Aorta (tissue), 5 donors: ENCODE data around the gene AGAP4. TPM values are rescaled to one million over a fixed set of nuclear protein-coding genes. Genes with fewer than 3 reads are reported as not detected.
"Not testable (repeated sequence)": the region's sequence is repeated elsewhere in the genome, so short reads cannot be mapped to it uniquely, and the experiment has no call there.

ENCODE experiments used
- ATAC-seq: fragments of 200-7000 bp; cut with Tn5 transposase; one replicate; pipeline ENCODE4 v1.9.1; 2022; ENCODE audit warnings: moderate library complexity; ENCODE audit not compliant: low FRiP score
- DNase-seq, 2 donors: peaks; one replicate each; pipeline ENCODE4 v3.0.0-alpha.2; 2020
- H3K27ac ChIP-seq, 2 donors: one replicate each; pipeline ENCODE4 v1.5.1; 2013; ENCODE audit warnings: low read length in 2 of 2, mild to moderate bottlenecking in 2 of 2, moderate library complexity in 2 of 2, control low read depth in 1 of 2, inconsistent platforms in 1 of 2, low read depth in 1 of 2
- H3K27me3 ChIP-seq, 2 donors: one replicate each; pipeline ENCODE4 v1.6.1; 2013; ENCODE audit warnings: control low read depth in 1 of 2, low read length in 1 of 2, mild to moderate bottlenecking in 1 of 2, moderate library complexity in 1 of 2; ENCODE audit not compliant: insufficient read depth in 2 of 2, control insufficient read depth in 1 of 2
- H3K36me3 ChIP-seq, 2 donors: one replicate each; pipeline ENCODE4 v1.6.1; 2013; ENCODE audit warnings: control low read depth in 1 of 2, low read length in 1 of 2, mild to moderate bottlenecking in 1 of 2; ENCODE audit not compliant: insufficient read depth in 2 of 2, control insufficient read depth in 1 of 2
- H3K4me1 ChIP-seq, 2 donors: one replicate each; pipeline ENCODE4 v1.6.1; 2013; ENCODE audit warnings: low read length in 2 of 2, control low read depth in 1 of 2, mild to moderate bottlenecking in 1 of 2, moderate library complexity in 1 of 2; ENCODE audit not compliant: insufficient read depth in 2 of 2, control insufficient read depth in 1 of 2
- H3K4me3 ChIP-seq, 2 donors: one replicate each; pipeline ENCODE4 v1.5.1; 2013; ENCODE audit warnings: low read length in 2 of 2, control low read depth in 1 of 2, mild to moderate bottlenecking in 1 of 2
- H3K9me3 ChIP-seq: one replicate; pipeline ENCODE4 v1.6.1; 2013; ENCODE audit warnings: mild to moderate bottlenecking, low read length; ENCODE audit not compliant: control insufficient read depth
- WGBS, 2 donors: extraction: QIAGEN DNeasy Blood & Tissue Kit; methylation state at CpG; one replicate each; pipeline ENCODE4 v1.1.7; 2013; 5-methylcytosine and 5-hydroxymethylcytosine counted together
- intact Hi-C, 2 donors: fragments of 100-400 bp; cut with DNase I; formaldehyde crosslinking; loops; one replicate each; pipeline versions ENCODE4 v1.14.2 to v1.15.0; 2022
- polyA plus RNA-seq, 2 donors: library from polyadenylated mRNA; stranded (reverse); fragments of 200-250 nt; gene quantifications; one replicate each; pipeline ENCODE4 v1.2.3, GENCODE V29; 2013
- total RNA-seq, 2 donors: library from RNA; stranded (reverse); fragmentation: NEBNext Ultra II Directional; extraction: Animal tissue kit (Norgen Biotek cat#: 25700); gene quantifications; one replicate each; pipeline ENCODE4 v1.2.1, GENCODE V29; 2021
- donor health status: healthy with polysubstance abuse.
- donor health status: Bipolar disorder and iron deficiency.
- donor health status: DM: no; HTN: no; CAD: no.
- donor health status: DM: no; HTN: no; CAD: no.
- donor health status: DM: yes; HTN: yes; CAD: no.

The AGAP4 gene
- total and polyA plus RNA-seq, 4 donors = 9.6 to 37.2 (median 25.9) TPM

GRCh38 chr10:45804996-45805395, 42.3 kb downstream of the AGAP4 start:
- ATAC-seq, H3K4me3 ChIP-seq, DNase-seq, H3K27ac ChIP-seq, H3K36me3 ChIP-seq, H3K9me3 ChIP-seq, H3K27me3 ChIP-seq, intact Hi-C loops, H3K4me1 ChIP-seq: not testable (repeated sequence)
- 56% methylated on average over 2 of the region's 2 CpGs for WGBS, 2 donors

DNA sequence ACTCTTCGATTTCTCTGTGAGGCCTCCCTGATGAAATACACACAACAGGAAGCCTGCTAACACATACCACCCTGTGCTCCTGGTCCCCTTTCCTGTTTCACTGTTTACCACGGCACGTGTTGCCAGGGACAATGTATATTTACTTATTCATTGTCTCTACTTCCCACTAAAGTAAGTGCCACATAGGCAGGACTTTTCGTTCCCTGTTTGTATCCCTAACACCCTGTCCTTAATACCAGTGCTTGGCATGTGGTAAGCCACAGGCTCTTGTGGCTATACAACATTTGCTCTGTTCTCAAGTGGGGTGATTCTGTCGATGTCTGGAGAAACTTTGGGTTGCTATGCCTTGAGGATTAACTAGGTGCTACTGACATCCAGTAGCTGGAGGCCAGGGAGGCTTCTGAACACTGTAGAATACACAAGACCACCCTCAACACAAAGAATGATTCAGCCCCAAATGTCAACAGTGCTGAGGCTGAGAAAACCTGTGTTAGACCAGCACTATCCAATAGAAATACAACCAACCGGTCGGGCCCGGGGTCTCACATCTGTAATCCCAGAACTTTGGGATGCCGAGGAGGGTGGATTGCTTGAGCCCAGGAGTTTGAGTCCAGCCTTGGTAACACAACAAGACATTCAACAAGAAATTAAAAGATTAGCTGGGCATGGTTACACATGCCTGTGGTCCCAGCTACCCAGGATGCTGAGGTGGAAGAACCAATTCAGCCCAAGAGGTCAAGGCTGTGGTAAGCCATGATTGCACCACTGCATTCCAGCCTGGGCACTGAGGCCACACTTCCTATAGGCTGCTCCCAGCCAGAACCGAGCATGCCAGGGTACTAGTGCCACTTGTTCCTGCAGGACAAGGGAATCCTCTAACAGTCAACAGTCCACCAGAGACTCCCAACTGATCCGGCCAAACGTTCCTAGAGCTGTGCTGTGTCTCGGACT, 44.0 kb downstream of the AGAP4 start:
- H3K4me3 ChIP-seq, H3K27ac ChIP-seq, H3K27me3 ChIP-seq, ATAC-seq, DNase-seq, intact Hi-C loops, H3K9me3 ChIP-seq, H3K36me3 ChIP-seq, H3K4me1 ChIP-seq: not testable (repeated sequence)
- WGBS, 2 donors = 68 to 77% methylated on average over 13 of the region's 13 CpGs

DNA sequence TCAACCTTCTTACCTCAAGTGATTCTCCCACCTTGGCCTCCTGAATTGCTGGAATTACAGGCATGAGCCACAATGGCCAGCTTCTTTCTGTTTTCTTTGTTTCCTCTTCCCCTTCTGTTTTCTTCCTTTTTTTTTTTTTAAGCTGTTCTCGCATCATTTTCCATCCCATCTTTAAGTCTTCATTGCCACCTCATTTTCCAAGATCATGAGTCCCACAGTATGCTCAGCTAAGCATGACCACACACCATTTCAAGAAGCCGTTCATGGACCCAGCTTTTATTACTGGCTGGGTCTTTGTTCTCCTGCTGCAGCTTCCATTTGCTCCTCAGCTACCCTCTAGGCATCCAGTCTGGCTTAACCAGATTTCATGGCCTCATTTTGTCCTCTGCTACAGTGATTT, 52.5 kb downstream of the AGAP4 start:
- DNase-seq, H3K27ac ChIP-seq, ATAC-seq, H3K4me1 ChIP-seq, intact Hi-C loops, H3K9me3 ChIP-seq, H3K36me3 ChIP-seq, H3K27me3 ChIP-seq, H3K4me3 ChIP-seq: not testable (repeated sequence)
- WGBS, 2 donors = 58 to 61% methylated on average over 2 of the region's 2 CpGs

- DNase-seq, H3K4me1 ChIP-seq, intact Hi-C loops, H3K36me3 ChIP-seq, ATAC-seq, H3K27me3 ChIP-seq, H3K4me3 ChIP-seq, H3K27ac ChIP-seq, H3K9me3 ChIP-seq: not testable (repeated sequence)
- WGBS, 2 donors = 86 to 89% methylated on average over 3 to 6 of the region's 6 CpGs
Measured at GRCh38 chr10:45790694-45791426, 56.4 kb downstream of the AGAP4 start.

DNA sequence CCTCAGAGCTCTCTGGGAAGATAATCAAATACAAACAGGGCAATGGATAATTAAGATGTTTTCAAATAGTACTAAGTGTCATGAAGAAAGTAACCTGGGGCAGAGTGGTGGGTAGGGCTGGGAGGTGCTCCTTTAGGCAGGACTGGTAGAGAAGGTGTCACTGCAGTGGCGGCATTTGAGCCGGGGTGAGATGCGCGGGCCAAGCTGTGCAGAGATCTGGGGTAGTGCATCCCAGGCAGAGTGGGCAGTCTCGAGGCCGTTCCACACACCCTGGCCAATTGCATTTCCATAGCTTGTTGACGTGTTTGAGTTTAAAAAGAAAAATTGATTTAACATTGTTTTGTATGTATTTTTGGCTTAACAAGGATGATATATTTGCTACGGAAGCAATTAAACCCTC, 57.3 kb downstream of the AGAP4 start:
- DNase-seq = peak in 1 of 2 donors; percentile 67
- H3K36me3 ChIP-seq, H3K27me3 ChIP-seq, ATAC-seq, H3K4me3 ChIP-seq, H3K27ac ChIP-seq, intact Hi-C loops, H3K4me1 ChIP-seq, H3K9me3 ChIP-seq: not testable (repeated sequence)
- 95 to 97% methylated on average over 8 of the region's 8 CpGs for WGBS, 2 donors

DNA sequence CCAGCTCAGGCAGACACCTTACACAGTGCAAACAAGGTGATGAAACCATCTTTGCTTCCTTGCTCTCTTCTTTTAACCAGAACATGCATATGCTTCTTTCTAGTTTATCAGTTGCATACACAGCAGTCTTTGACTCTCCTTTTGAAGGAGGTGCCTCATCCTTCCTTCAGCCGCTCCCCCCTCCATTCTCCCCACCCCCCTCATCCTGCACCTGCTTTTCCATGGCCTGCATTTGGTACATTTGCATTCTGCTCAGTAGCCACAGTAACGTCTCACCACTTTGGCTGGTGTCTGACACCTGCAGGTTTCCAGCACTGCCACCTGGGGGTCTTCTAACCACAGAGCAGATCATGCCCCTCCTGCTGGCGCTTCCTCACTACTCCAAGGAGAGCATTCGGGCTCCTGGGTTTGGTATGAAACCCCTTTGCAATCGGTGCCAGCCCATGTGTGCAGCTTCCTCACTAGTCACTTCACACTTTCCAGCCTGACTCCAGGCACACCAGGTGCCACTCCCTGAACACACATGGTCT, 60.0 kb downstream of the AGAP4 start:
- H3K27me3 ChIP-seq, ATAC-seq, H3K4me1 ChIP-seq, H3K27ac ChIP-seq, H3K36me3 ChIP-seq, H3K4me3 ChIP-seq, intact Hi-C loops, DNase-seq, H3K9me3 ChIP-seq: not testable (repeated sequence)
- WGBS, 2 donors = 45 to 65% methylated on average over 2 of the region's 5 CpGs

DNA sequence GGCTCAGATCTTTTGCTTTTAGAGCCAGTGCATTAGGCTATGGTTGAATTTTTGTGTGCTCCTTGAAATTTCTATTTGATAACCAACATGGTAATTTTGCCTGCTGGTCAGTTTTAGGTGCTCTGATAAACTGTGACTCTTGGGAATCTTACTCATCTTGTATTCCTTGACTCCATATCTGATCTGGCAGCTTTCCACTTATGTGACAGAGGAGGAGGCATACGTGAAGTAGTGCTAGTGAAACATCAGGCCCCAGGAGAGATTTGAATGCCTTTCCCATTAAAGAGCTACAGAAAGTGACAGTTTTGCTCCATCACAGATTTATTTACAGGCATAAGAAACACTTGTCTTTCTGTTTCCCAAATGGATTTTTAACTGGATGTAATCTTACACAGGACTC, 61.1 kb downstream of the AGAP4 start:
- H3K36me3 ChIP-seq, H3K4me3 ChIP-seq, H3K9me3 ChIP-seq, DNase-seq, H3K27me3 ChIP-seq, intact Hi-C loops, H3K27ac ChIP-seq, ATAC-seq, H3K4me1 ChIP-seq: not testable (repeated sequence)
- WGBS, 2 donors = 40 to 67% methylated on average over 1 of the region's 1 CpG
